Brain pericyte (primary cell): ENCODE data around the gene UBE2J1.

Experiments used
- DNase-seq: peaks from one replicate; pipeline ENCODE4 v3.0.0-alpha.2; 2012; ENCODE audit warnings: low read depth, low spot score

The UBE2J1 gene

DNA sequence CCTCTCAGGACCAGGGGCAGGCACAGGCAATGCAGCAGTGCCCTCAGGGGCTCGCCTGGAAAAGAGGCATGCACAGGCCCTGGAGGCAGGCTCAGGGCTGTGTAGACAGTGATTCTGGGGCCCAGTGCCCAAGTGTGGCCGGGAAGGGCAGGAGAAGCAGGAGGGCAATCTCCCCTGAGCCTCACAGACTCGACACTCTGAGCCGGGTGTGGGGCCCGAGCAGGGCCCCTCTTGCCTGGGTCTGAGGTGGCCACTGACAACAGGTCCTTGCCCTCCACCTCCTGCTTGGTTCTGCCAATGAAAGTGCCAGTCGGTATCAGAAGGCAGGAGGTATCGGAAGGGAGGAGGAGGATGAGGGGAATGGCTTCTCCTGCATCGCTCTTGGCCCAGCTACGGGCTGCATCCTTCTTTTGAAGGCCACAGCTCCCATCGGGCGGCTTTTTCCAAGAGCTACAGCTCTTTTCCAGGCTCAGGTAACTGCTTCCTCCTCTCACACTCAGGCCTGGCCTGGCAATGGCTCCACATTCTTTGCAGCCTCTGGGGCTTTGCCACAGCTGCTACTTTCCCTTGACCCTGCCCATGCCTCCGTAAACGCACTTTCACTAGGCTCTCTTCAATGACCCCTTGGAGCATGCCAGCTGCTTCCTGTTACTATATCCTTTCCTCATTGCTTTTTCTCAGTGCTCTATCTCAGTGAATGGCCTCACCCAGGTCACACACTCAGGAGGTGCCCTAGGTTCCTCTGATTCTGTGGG is 61.9 kb downstream of the UBE2J1 start:
- no peak for DNase-seq

DNA sequence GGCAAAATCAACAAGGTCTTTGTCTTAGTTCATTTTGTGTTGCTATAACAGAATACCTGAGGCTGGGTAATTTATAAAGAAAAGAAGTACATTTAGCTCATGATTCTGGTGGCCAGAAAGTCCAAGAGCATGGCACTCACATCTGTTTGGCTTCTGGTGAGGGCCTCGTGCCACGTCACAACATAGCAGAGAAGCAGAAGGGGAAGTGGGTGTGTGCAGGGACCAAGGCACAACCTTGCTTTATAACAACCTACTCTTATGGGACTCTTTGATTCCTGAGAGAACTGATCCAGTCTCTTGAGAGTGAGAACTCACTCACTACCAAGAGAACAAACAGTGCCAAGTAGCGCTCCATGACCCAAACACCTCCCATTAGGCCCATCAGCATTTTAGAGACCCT is 62.8 kb downstream of the UBE2J1 start:
- DNase-seq = no peak

DNA sequence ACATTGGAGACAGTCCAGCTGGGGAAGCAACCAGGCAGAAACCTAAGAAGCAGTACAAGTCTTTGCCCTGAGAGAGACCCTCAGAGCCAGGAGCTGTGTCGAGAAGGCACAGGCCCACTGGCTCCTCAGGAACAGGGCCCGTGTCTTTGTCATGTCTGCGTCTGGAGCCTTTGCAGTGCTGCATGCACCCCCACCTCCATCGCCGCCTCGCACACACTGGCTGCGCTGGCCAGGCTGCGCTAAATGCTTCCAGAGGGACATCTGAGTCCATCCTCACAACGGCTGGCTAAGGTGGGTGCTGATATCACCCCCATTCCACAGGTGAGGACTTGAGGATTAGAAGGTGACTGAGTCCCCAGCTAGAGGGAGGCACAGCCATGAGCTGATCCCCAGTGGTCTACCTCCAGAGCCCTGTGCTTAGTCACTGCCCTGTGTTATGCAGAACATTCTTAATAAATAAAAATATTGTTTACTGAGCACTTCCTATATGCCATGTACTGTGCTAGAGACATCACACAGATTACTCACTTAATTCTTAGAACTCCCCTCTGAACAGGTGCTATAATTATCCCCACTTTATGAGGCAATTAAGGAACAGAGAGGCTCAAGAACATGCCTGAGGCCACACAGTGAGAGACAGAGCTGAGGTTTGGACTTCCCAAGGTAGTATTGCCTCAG is 65.0 kb downstream of the UBE2J1 start:
- no peak for DNase-seq

DNA sequence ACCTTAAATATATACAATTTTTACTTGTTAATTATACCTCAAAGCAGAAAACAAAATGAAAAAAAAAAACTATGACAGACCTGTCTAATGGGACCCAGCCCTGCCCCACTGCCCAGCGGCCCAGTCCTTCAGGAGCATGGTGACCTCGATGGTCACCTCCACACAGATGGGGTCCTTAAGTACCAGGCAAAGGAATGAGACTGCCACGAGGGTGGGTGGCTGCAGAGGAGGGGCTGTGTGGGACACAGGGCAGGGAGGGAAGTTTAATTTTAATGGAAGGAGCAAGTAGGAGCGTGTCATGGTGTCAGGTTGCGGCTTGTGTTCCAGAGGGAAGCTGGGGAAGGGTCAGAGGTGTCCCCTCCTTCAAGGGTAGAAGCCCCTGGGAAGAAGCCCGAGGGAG is 66.0 kb downstream of the UBE2J1 start:
- DNase-seq = no peak

DNA sequence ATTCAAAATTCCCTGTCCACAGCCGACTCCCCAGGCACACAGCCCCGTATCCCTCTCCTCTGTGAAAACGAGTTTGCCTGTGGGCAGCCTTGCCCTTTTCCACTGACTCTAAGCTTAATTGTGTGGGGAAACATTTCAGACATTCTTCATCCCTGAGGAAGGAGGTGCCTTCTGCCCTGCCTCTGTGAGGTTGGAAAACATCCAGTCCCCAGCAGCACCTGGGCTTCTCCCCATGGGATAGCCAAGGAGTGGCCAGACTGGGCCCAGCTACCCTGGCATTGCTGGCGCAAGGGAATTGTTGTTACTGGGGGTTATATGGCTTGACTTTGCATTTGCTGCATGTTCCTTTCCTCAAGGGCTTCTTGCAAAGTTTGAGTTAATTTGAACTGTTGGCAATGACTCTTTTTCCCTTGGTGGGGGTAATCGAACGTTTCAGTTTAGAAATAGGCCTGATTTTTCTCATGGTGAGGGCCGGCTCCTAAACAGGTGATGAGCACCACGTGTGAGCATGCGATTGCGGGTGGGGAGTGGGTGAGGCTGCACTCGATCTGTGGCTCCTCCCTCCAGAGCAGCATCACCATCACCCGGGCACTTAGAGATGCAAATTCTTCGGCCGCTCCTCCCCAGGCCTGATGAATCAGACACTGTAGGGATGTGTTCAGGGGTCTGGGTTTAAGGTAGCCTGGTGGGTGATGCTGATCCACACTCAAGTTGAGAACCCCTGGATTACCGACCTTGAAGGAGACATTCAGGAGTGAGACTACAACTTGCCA is 67.4 kb downstream of the UBE2J1 start:
- DNase-seq = no peak

DNA sequence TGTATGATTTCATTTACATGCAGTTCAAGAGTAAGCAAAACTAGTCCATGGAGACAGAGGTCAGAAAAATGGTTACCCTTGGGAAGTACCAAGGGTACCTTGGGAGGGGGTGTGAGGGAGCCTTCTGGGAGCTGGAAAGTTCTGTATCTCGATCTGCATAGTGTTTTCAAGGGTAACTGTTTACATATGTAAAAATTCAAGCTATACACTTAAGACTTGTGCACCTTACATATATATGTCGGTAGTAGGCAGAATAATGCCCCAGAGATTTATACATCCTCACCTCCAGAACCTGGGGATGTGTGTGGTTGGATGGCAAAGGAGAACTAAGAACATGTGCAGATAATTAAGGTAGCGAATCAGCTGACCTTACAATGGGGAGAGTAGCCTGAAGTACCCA is 68.4 kb downstream of the UBE2J1 start:
- no peak for DNase-seq

DNA sequence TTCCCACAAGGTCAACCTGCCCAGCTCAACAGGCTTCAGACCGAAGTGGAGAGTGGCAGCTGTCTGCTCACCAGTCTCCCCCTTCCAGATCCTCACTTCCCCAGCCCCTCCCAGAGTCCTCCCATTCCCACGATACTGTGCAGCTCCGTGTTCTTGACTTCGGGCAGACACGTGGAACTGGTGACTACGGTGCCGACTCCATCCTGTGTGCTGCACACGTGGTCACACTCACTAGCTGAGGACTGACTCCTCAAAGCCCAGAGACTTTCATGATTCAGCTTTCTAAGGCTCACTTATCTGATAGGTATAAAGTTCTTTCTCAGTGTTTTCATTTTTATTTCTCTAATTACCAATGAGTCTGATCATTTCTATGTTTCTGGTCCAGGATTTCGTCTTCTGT is 69.8 kb downstream of the UBE2J1 start:
- no peak for DNase-seq

DNA sequence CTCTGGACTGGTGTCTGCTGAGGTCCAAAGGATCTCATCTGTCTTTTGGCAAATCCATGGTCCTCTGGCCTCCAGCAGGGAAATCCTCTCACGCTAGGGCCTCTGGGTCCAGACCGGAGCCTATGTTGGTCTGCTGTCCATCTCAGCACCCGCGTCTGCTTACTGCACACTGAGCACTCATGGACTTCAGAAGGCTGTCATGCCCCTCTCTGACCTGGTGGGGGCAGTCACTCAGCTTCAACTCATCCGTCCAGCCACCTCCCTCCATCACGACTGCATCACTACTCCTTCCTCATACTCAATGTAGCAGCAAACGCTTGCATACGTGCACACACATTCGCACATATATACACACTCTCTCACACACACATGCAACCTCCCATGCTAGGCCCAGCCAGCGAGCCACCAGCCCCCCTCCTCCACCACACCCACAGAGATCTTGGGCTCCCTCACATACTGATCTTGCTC is 70.7 kb downstream of the UBE2J1 start:
- DNase-seq = no peak

DNA sequence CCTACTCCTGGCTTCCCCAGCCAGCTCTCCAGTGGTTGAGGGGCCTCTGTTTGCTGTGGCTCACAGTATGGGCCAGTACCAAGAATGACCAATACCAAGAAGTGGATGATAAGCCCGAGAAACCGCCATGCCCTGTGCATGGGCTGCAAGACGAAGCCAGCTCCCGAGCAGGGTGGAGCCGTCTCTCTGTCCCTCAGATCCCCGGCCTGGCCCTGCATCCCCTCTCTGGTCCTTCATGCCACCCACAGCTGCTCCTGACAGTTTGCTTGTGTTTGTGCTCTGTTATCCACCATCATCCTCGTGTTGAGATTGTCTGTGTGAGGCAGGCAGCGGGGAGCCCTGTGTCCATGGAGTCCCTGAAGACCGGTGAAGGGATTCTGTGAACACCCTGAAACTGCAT is 73.6 kb downstream of the UBE2J1 start:
- no peak for DNase-seq
